Endothelial cell of umbilical vein (primary cell): ENCODE measurements around the gene CRYBG2. TPM values are rescaled to one million over a fixed set of nuclear protein-coding genes. Genes with fewer than 3 reads are reported as not detected.

Source experiments
- BruUV-seq: library from RNA; stranded (reverse); fragments of 400-500 nt; replicated peaks from 2 replicates; lab custom pipeline; 2021; lab: Mats Ljungman, UMichigan
- CTCF ChIA-PET: fragments of 300-600, 350-600 bp; sonication (Branson Sonifier 250); formaldehyde crosslinking; loops from one replicate; lab custom pipeline; 2021; ENCODE audit warnings: antibody characterized with exemption, inconsistent platforms; lab: Charles Lee
- POLR2A ChIA-PET: fragments of 300-600, 350-600 bp; sonication (Branson Sonifier 250); formaldehyde crosslinking; loops from one replicate; lab custom pipeline; 2021; ENCODE audit warnings: antibody characterized with exemption, inconsistent platforms; lab: Charles Lee
- DNase-seq: peaks from one replicate; pipeline ENCODE4 v3.0.0-alpha.2; 2011; ENCODE audit warnings: low read depth, low spot score
- FAIRE-seq: peaks from 2 replicates; lab custom pipeline; 2011; peaks lifted over from hg19 to GRCh38; lab: Jason Lieb, UNC
- H2AFZ ChIP-seq: 2 replicates; pipeline ENCODE4 v1.6.0; 2012; ENCODE audit warnings: low read depth, low read length, control low read depth, inconsistent platforms
- H3K27ac ChIP-seq: 2 replicates; pipeline ENCODE4 v1.5.1; 2011; ENCODE audit warnings: low read depth, mild to moderate bottlenecking, control low read depth, low read length, moderate library complexity; ENCODE audit not compliant: insufficient read depth
- H3K27me3 ChIP-seq, 2 experiments: 2 replicates each; pipeline versions ENCODE4 v1.6.0 to v1.6.1; 2011; ENCODE audit warnings: low read length in 2 of 2, mixed read lengths in 1 of 2; ENCODE audit not compliant: control insufficient read depth in 2 of 2, insufficient read depth in 2 of 2
- H3K36me3 ChIP-seq, 2 experiments: 2 replicates in 1 of 2; 3 replicates in 1 of 2; pipeline ENCODE4 v1.5.1; 2011; ENCODE audit warnings: low read length in 2 of 2, mild to moderate bottlenecking in 1 of 2, moderate library complexity in 1 of 2; ENCODE audit not compliant: control insufficient read depth in 2 of 2, insufficient read depth in 2 of 2; ENCODE audit errors: extremely low read depth in 1 of 2
- H3K4me1 ChIP-seq: 3 replicates; pipeline ENCODE4 v1.5.1; 2011; ENCODE audit warnings: mild to moderate bottlenecking, low read length; ENCODE audit not compliant: control insufficient read depth, insufficient read depth; ENCODE audit errors: extremely low read depth
- H3K4me2 ChIP-seq: 2 replicates; pipeline ENCODE4 v1.6.1; 2011; ENCODE audit warnings: low read length, control low read depth, mixed read lengths; ENCODE audit not compliant: insufficient read depth
- H3K4me3 ChIP-seq, 3 experiments: fragments of 200-600 bp in 1 of 3; sonication (generic), shearing (Covaris generic) in 1 of 3; replicated peaks in 1 of 3; 2 replicates each; pipeline ENCODE4 v1.5.1; 2011 to 2016; ENCODE audit warnings: control low read depth in 3 of 3, low read length in 3 of 3, mild to moderate bottlenecking in 2 of 3, inconsistent platforms in 1 of 3, low read depth in 1 of 3, moderate library complexity in 1 of 3; ENCODE audit not compliant: insufficient read depth in 1 of 3
- H3K79me2 ChIP-seq: 2 replicates; pipeline ENCODE4 v1.6.0; 2012; ENCODE audit warnings: low read length, inconsistent platforms; ENCODE audit not compliant: control insufficient read depth, insufficient read depth
- H3K9ac ChIP-seq: replicated peaks from 2 replicates; pipeline ENCODE3; 2011; ENCODE audit warnings: low read length, control low read depth; ENCODE audit not compliant: insufficient read depth; ENCODE audit errors: extremely low read depth
- H3K9me1 ChIP-seq: replicated peaks from 3 replicates; pipeline ENCODE4 v1.6.0; 2011; ENCODE audit warnings: mild to moderate bottlenecking, low read length; ENCODE audit not compliant: control insufficient read depth, insufficient read depth; ENCODE audit errors: extremely low read depth
- H3K9me3 ChIP-seq: replicated peaks from 2 replicates; pipeline ENCODE4 v1.5.1; 2012; ENCODE audit warnings: low read length, inconsistent platforms; ENCODE audit not compliant: control insufficient read depth, insufficient read depth
- H4K20me1 ChIP-seq: replicated peaks from 2 replicates; pipeline ENCODE3; 2011; ENCODE audit warnings: mild to moderate bottlenecking, low read length; ENCODE audit not compliant: control insufficient read depth, insufficient read depth; ENCODE audit errors: extremely low read depth
- CTCF ChIP-seq, 2 donors: IDR thresholded peaks; 1 replicate in 1 of 2; 2 replicates in 1 of 2; pipeline ENCODE4 v1.5.1; 2011; ENCODE audit warnings: low read length in 2 of 2, mild to moderate bottlenecking in 2 of 2, moderate library complexity in 2 of 2, control low read depth in 1 of 2, inconsistent platforms in 1 of 2, low read depth in 1 of 2; ENCODE audit not compliant: insufficient read depth in 1 of 2; ENCODE audit errors: extremely low read depth in 1 of 2
- EZH2 ChIP-seq: IDR thresholded peaks from 2 replicates; pipeline ENCODE4 v1.6.1; 2012; ENCODE audit warnings: borderline replicate concordance, low read depth, mild to moderate bottlenecking, moderate library complexity, low read length, inconsistent platforms; ENCODE audit not compliant: severe bottlenecking
- FOS ChIP-seq: IDR thresholded peaks from 2 replicates; pipeline ENCODE4 v1.6.1; 2011; ENCODE audit warnings: mild to moderate bottlenecking, low read length, moderate library complexity, borderline replicate concordance; ENCODE audit not compliant: insufficient read depth
- GATA2 ChIP-seq: IDR thresholded peaks from 2 replicates; pipeline ENCODE4 v1.7.0; 2011; ENCODE audit warnings: low read depth, mild to moderate bottlenecking, moderate library complexity, mixed read lengths, low read length; ENCODE audit not compliant: insufficient read length, insufficient read depth
- JUN ChIP-seq: IDR thresholded peaks from 2 replicates; pipeline ENCODE4 v1.6.1; 2011; ENCODE audit warnings: borderline replicate concordance, low read depth; ENCODE audit not compliant: insufficient read length, insufficient read depth
- MAX ChIP-seq: IDR thresholded peaks from 2 replicates; pipeline ENCODE4 v1.6.1; 2011; ENCODE audit not compliant: insufficient read depth, insufficient read length
- MYC ChIP-seq: IDR thresholded peaks from one replicate; pipeline ENCODE4 v1.6.1; 2011; ENCODE audit warnings: mild to moderate bottlenecking, low read depth, low read length
- POLR2A ChIP-seq: IDR thresholded peaks from 2 replicates; pipeline ENCODE4 v1.6.1; 2012; ENCODE audit warnings: low read depth, mild to moderate bottlenecking, control low read depth, low read length
- POLR2AphosphoS5 ChIP-seq: IDR thresholded peaks from 2 replicates; pipeline ENCODE4 v1.6.1; 2012; ENCODE audit warnings: low read depth, mild to moderate bottlenecking, control low read depth, low read length, moderate library complexity; ENCODE audit not compliant: insufficient read depth
- dilution Hi-C: fragments of 300-500 bp; cut with MboI; formaldehyde crosslinking; loops from one replicate; pipeline ENCODE4 v1.15.0; 2019; ENCODE audit warnings: low sequenced_read_pairs; ENCODE audit not compliant: extremely low pct_ligation_motif_present
- intact Hi-C: fragments of 100-400 bp; cut with micrococcal nuclease; formaldehyde crosslinking; loops from one replicate; pipeline ENCODE4 v1.10.0; 2022
- polyA plus RNA-seq, 4 experiments: library from polyadenylated mRNA; depleted of rRNA in 3 of 4; stranded (reverse) in 3 of 4; unstranded in 1 of 4; fragments of >200 nt; gene quantifications; 2 replicates each; pipeline versions ENCODE4 v1.2.1 to v1.2.3, GENCODE V29; 2011 to 2012; ENCODE audit warnings: missing spikeins in 1 of 4
- total RNA-seq: library from RNA; stranded (reverse); gene quantifications from 2 replicates; pipeline ENCODE4 v1.2.3, GENCODE V29; 2021

Gene CRYBG2
- total and polyA plus RNA-seq, 2 donors (not counting 3 experiments of a cell fraction or from before 2014, with no cell fraction given), result not detected

- no peaks in the 10 kb centered on the region for H3K36me3 ChIP-seq
- H2AFZ ChIP-seq, result no peak overlapping the region
- H3K79me2 ChIP-seq, result no peaks in the 10 kb centered on the region
- H3K4me3 ChIP-seq, result no peak overlapping the region
- no peaks in the 10 kb centered on the region for H4K20me1 ChIP-seq
- no TSS peak for BruUV-seq
- no peak overlapping the region for H3K9ac ChIP-seq
- no peak for DNase-seq
- ChIA-PET POLR2A (no interaction called here), CTCF (interaction anchor here (1.5 kb wide), 1 partner anchor 49 kb away, joined by 5 read pairs; no protein-coding TSS in a partner anchor)
- no peaks in the 10 kb centered on the region for H3K27me3 ChIP-seq
- no peak for TF ChIP-seq GATA2
- no peak for TF ChIP-seq EZH2
- no peak for TF ChIP-seq POLR2A
- TF ChIP-seq MAX, result no peak
- no peak for TF ChIP-seq MYC
- TF ChIP-seq CTCF (IDR thresholded peaks at IDR 0.05; ENCODE audit: extremely low read depth in 1 of 2, insufficient read depth in 1 of 2, low read depth in 1 of 2, low read length in 2 of 2), result no peak
- no peak for TF ChIP-seq JUN
- no peak for TF ChIP-seq FOS
- no peak for TF ChIP-seq POLR2AphosphoS5
- no peaks in the 10 kb centered on the region for H3K9me1 ChIP-seq
- no peak overlapping the region for H3K27ac ChIP-seq
- H3K4me1 ChIP-seq, result no peaks in the 10 kb centered on the region
- H3K9me3 ChIP-seq, result no peaks in the 10 kb centered on the region
- dilution Hi-C loops, result no loop called here
- H3K4me2 ChIP-seq, result no peak overlapping the region
- intact Hi-C loops, result no loop called here
- no peak for FAIRE-seq
Measured at GRCh38 chr1:26368006-26368405, 14.1 kb upstream of the CRYBG2 start.
